H1 (cell line): ENCODE results near the gene INTS1. TPM values are rescaled to one million over a fixed set of nuclear protein-coding genes. Genes with fewer than 3 reads are reported as not detected.

Experiments
- CHD2 ChIP-seq: IDR thresholded peaks from 2 replicates; pipeline ENCODE4 v1.6.1; 2012; ENCODE audit warnings: low read length, improper control_type of control experiment
- RXRA ChIP-seq: IDR thresholded peaks from 2 replicates; pipeline ENCODE4 v1.6.1; 2011; ENCODE audit warnings: low read depth, mild to moderate bottlenecking, low read length, moderate library complexity; ENCODE audit not compliant: insufficient read depth
- polyA plus RNA-seq, 7 experiments: library from polyadenylated mRNA; depleted of rRNA in 3 of 7; stranded (reverse) in 5 of 7; unstranded in 2 of 7; fragments of >200 nt in 5 of 7; fragments of 200-250 nt in 2 of 7; gene quantifications; 1 replicate in 5 of 7; 2 replicates in 1 of 7; 4 replicates in 1 of 7; pipeline versions ENCODE4 v1.2.1 to v1.2.3, GENCODE V29; 2011 to 2013; ENCODE audit warnings: missing spikeins in 2 of 7, mixed read lengths in 2 of 7
- total RNA-seq: library from RNA; stranded (reverse); fragmentation: NEBNext Ultra II Directional; extraction: Animal tissue kit (Norgen Biotek cat#: 25700); gene quantifications from 2 replicates; pipeline ENCODE4 v1.2.1, GENCODE V29; 2021

INTS1 gene
- total and polyA plus RNA-seq, 2 of the 8 experiments (the other 6 are each of a cell fraction or from before 2014, with no cell fraction given): 76.9 to 104 TPM

DNA sequence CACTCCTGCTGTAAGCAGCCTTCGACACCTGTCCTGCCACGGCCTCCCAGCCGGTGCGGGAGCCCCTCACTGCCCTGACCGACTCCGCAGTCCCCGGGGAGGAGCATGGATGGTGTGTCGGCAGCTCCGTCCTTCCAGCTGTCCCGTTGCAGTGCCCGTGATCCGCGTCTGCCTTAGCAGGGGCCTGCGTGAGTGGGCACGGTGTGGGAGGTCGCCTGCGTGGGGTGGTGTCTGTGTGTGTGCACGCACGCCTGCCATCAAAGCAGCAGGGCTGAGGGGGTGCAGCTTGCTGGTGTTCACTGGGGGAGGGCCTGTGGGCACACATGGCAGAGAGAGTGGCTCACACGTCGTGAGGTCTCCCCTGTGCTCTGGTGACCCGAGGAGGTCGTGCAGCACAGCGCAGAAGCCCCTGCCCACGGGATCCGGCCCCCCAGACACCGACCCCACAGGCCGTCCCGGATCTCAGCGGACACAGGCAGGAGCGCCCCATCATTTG lies 36.6 kb upstream of the INTS1 start (continued):
- TF ChIP-seq CHD2: no peak
- TF ChIP-seq RXRA: no peak
